GM12878 (cell line): ENCODE results near the gene ENPP4. TPM values are rescaled to one million over a fixed set of nuclear protein-coding genes. Genes with fewer than 3 reads are reported as not detected.

Experiments used
- ATAC-seq: fragments of 200-7000 bp; cut with Tn5 transposase; 3 replicates; pipeline ENCODE4 v1.9.1; 2020; ENCODE audit warnings: mild to moderate bottlenecking, moderate library complexity
- BruUV-seq: library from RNA; stranded (reverse); fragments of 400-500 nt; replicated peaks from 2 replicates; lab custom pipeline; 2021; lab: Mats Ljungman, UMichigan
- CTCF ChIA-PET: fragments of 300-600 bp; sonication (Branson Sonifier 250); formaldehyde crosslinking; extraction: SDS; loops from one replicate; lab custom pipeline; 2021; ENCODE audit warnings: inconsistent platforms; lab: Yijun Ruan, JAX
- POLR2A ChIA-PET: fragments of 350-600 bp; formaldehyde crosslinking; extraction: SDS; loops from one replicate; lab custom pipeline; 2021; ENCODE audit warnings: inconsistent platforms; lab: Charles Lee
- RAD21 ChIA-PET: fragments of 300-600 bp; sonication (Branson Sonifier 250); formaldehyde crosslinking; loops from one replicate; lab custom pipeline; 2023; ENCODE audit warnings: antibody characterized with exemption; ENCODE audit not compliant: unreplicated experiment; lab: Charles Lee
- SMC1A ChIA-PET: fragments of 300-600 bp; sonication (Branson Sonifier 250); formaldehyde crosslinking; loops from one replicate; lab custom pipeline; 2023; ENCODE audit not compliant: unreplicated experiment, uncharacterized antibody; lab: Charles Lee
- DNase-seq: peaks from one replicate; pipeline ENCODE4 v3.0.0-alpha.2; 2011; ENCODE audit warnings: low read depth, low spot score
- FAIRE-seq: peaks from 3 replicates; lab custom pipeline; 2011; peaks lifted over from hg19 to GRCh38; lab: Jason Lieb, UNC
- H2AFZ ChIP-seq: 2 replicates; pipeline ENCODE4 v1.6.0; 2011; ENCODE audit warnings: low read depth, low read length, control low read depth; ENCODE audit not compliant: control insufficient read depth
- H3K27ac ChIP-seq: 2 replicates; pipeline ENCODE4 v1.5.1; 2011; ENCODE audit warnings: control low read depth; ENCODE audit not compliant: control insufficient read depth, insufficient read depth
- H3K27me3 ChIP-seq, 2 experiments: replicated peaks in 1 of 2; 2 replicates each; pipeline versions ENCODE4 v1.6.0 to v1.6.1; 2011; ENCODE audit warnings: low read length in 1 of 2; ENCODE audit not compliant: control insufficient read depth in 2 of 2, insufficient read depth in 2 of 2
- H3K36me3 ChIP-seq, 2 experiments: 2 replicates each; pipeline ENCODE4 v1.5.1; 2011; ENCODE audit warnings: low read length in 1 of 2; ENCODE audit not compliant: control insufficient read depth in 2 of 2, insufficient read depth in 2 of 2
- H3K4me1 ChIP-seq: 2 replicates; pipeline ENCODE4 v1.6.1; 2011; ENCODE audit warnings: mild to moderate bottlenecking, low read length, moderate library complexity, mixed read lengths; ENCODE audit not compliant: control insufficient read depth, insufficient read depth
- H3K4me2 ChIP-seq: 2 replicates; pipeline ENCODE4 v1.6.0; 2011; ENCODE audit warnings: control low read depth; ENCODE audit not compliant: control insufficient read depth, insufficient read depth
- H3K4me3 ChIP-seq: fragments of 200-600 bp; sonication (generic); 2 replicates; pipeline ENCODE4 v1.5.1; 2016
- H3K79me2 ChIP-seq: 2 replicates; pipeline ENCODE4 v1.6.0; 2011; ENCODE audit warnings: low read length; ENCODE audit not compliant: control insufficient read depth, insufficient read depth
- H3K9ac ChIP-seq: 2 replicates; pipeline ENCODE4 v1.8.0; 2011; ENCODE audit warnings: low read length, control low read depth, mixed read lengths; ENCODE audit not compliant: control insufficient read depth, insufficient read depth
- H3K9me3 ChIP-seq: replicated peaks from 3 replicates; pipeline ENCODE4 v1.5.1; 2011; ENCODE audit warnings: mild to moderate bottlenecking, low read length; ENCODE audit not compliant: control insufficient read depth, insufficient read depth
- H4K20me1 ChIP-seq: 2 replicates; pipeline ENCODE4 v1.6.0; 2011; ENCODE audit not compliant: control insufficient read depth, insufficient read depth
- CEBPB ChIP-seq, 2 experiments: fragments of 150-350 bp in 1 of 2; IDR thresholded peaks; 2 replicates each; pipeline ENCODE4 v1.6.1; 2012 to 2014; ENCODE audit warnings: low read depth in 2 of 2, low read length in 2 of 2, borderline replicate concordance in 1 of 2, inconsistent platforms in 1 of 2
- GATAD2B ChIP-seq: fragments of 450-650 bp; conservative IDR thresholded peaks from 2 replicates; pipeline ENCODE4 v1.6.1; 2017; ENCODE audit warnings: low read depth, mild to moderate bottlenecking, moderate library complexity
- JUNB ChIP-seq: IDR thresholded peaks from 2 replicates; pipeline ENCODE4 v1.6.1; 2016; ENCODE audit warnings: antibody characterized with exemption, mild to moderate bottlenecking
- KDM1A ChIP-seq: fragments of 200-600 bp; sonication (generic); IDR thresholded peaks from 2 replicates; pipeline ENCODE4 v1.6.1; 2016; ENCODE audit warnings: borderline replicate concordance
- MEF2A ChIP-seq: IDR thresholded peaks from 2 replicates; pipeline ENCODE4 v1.6.1; 2011; ENCODE audit warnings: low read depth, mild to moderate bottlenecking, low read length, moderate library complexity; ENCODE audit not compliant: insufficient read depth
- NFYA ChIP-seq: IDR thresholded peaks from 2 replicates; pipeline ENCODE4 v1.6.1; 2011; ENCODE audit warnings: low read depth, mild to moderate bottlenecking, low read length, improper control_type of control experiment, borderline replicate concordance
- NRF1 ChIP-seq: conservative IDR thresholded peaks from 2 replicates; pipeline ENCODE4 v1.6.1; 2011; ENCODE audit warnings: mild to moderate bottlenecking, low read depth, low read length, improper control_type of control experiment
- RFX5 ChIP-seq: IDR thresholded peaks from 2 replicates; pipeline ENCODE4 v1.6.1; 2011; ENCODE audit warnings: low read depth, low read length, improper control_type of control experiment
- SIX5 ChIP-seq: IDR thresholded peaks from 2 replicates; pipeline ENCODE4 v1.6.1; 2011; ENCODE audit warnings: mild to moderate bottlenecking, low read depth, low read length, moderate library complexity; ENCODE audit not compliant: severe bottlenecking
- SMAD5 ChIP-seq: IDR thresholded peaks from 2 replicates; pipeline ENCODE4 v1.6.1; 2016; ENCODE audit warnings: antibody characterized with exemption, low read depth
- SP1 ChIP-seq: IDR thresholded peaks from one replicate; pipeline ENCODE4 v1.6.1; 2011; ENCODE audit warnings: low read depth, low read length
- SRF ChIP-seq, 2 experiments: IDR thresholded peaks; 2 replicates each; pipeline ENCODE4 v1.6.1; 2011; ENCODE audit warnings: low read depth in 2 of 2, low read length in 2 of 2, mild to moderate bottlenecking in 1 of 2, moderate library complexity in 1 of 2
- TARDBP ChIP-seq: IDR thresholded peaks from 2 replicates; pipeline ENCODE4 v1.6.1; 2016; ENCODE audit warnings: borderline replicate concordance
- YBX1 ChIP-seq: fragments of 450-650 bp; IDR thresholded peaks from 2 replicates; pipeline ENCODE4 v1.6.1; 2016; ENCODE audit warnings: antibody characterized with exemption
- WGBS: methylation state at CpG from one replicate; pipeline ENCODE4 v1.1.6; 2016; ENCODE audit warnings: low lambda C conversion rate; ENCODE audit not compliant: insufficient replicate concordance, insufficient coverage; ENCODE audit errors: missing lambda C conversion rate; 5-methylcytosine and 5-hydroxymethylcytosine counted together
- in situ Hi-C: fragments of 300-500 bp; cut with MboI; formaldehyde crosslinking; loops from 9 replicates; pipeline ENCODE4 v1.14.3; 2018; ENCODE audit warnings: mixed read lengths
- intact Hi-C: fragments of 100-400 bp; cut with micrococcal nuclease; formaldehyde crosslinking; loops from one replicate; pipeline ENCODE4 v1.14.2; 2022; ENCODE audit not compliant: unreplicated experiment
- polyA plus RNA-seq, 11 experiments: library from polyadenylated mRNA; depleted of rRNA in 4 of 11; unstranded in 6 of 11; stranded (reverse) in 5 of 11; fragments of >200 nt; fragmentation: Nextera tagmentation in 4 of 11; fragmentation: Illumina TruSeq in 1 of 11; extraction: Ambion mirVana in 4 of 11; extraction: Trizol in 1 of 11; gene quantifications; 1 replicate in 1 of 11; 2 replicates in 10 of 11; pipeline versions ENCODE4 v1.2.1 to v1.2.3, GENCODE V29; 2011 to 2016; ENCODE audit warnings: inconsistent platforms in 2 of 11, missing spikeins in 2 of 11, low read depth in 1 of 11
- total RNA-seq, 4 experiments: library from RNA; depleted of rRNA in 3 of 4; stranded (reverse); fragments of >200 nt in 3 of 4; fragmentation: Illumina TruSeq in 1 of 4; extraction: Trizol in 1 of 4; gene quantifications; 2 replicates each; pipeline versions ENCODE4 v1.2.1 to v1.2.3, GENCODE V29; 2013 to 2021
- TF ChIP-seq, protein P1 (sequence below): fragments of 450-650 bp; IDR thresholded peaks from 2 replicates; pipeline ENCODE4 v1.6.1; 2014; ENCODE audit warnings: mild to moderate bottlenecking
- TF ChIP-seq, protein P2 (sequence below): IDR thresholded peaks from 2 replicates; pipeline ENCODE4 v1.6.1; 2011; ENCODE audit warnings: low read depth, mild to moderate bottlenecking, low read length, moderate library complexity, borderline replicate concordance; ENCODE audit errors: extremely low read depth

The ENPP4 gene
- total and polyA plus RNA-seq, 10 of the 15 experiments (the other 5 are each of a cell fraction or from before 2014, with no cell fraction given) = 3.3 to 9.7 (median 5.3) TPM

GRCh38 chr6:46102123-46102522, 27.7 kb upstream of the ENPP4 start:
- H3K9ac ChIP-seq = no peak overlapping the region
- WGBS = 94% methylated on average over 3 of the region's 3 CpGs
- ChIA-PET CTCF (interaction anchor here (1.3 to 1.7 kb wide), 3 partner anchors 12 to 14 kb away, joined by 3 to 8 read pairs (median 4); no protein-coding TSS in a partner anchor), RAD21 (interaction anchor here (1.2 kb wide), 1 partner anchor 12 kb away, joined by 3 read pairs; no protein-coding TSS in a partner anchor), SMC1A (interaction anchor here (1.3 to 1.6 kb wide), 2 partner anchors 14 to 28 kb away, joined by 3 read pairs; partner anchors contain the start of gene ENPP4), POLR2A (no interaction called here)
- peaks cover 15% of the 10 kb centered on the region; the same call in 1 of the 2 replicates for H3K4me1 ChIP-seq
- H3K4me2 ChIP-seq = no peak overlapping the region
- no peak for ATAC-seq
- no peaks in the 10 kb centered on the region for H3K36me3 ChIP-seq
- intact Hi-C loops (no loop called here), in situ Hi-C loops (no loop called here)
- no TSS peak for BruUV-seq
- H3K9me3 ChIP-seq = peaks cover 2% of the 10 kb centered on the region; the same call in 2 of the 3 replicates
- H2AFZ ChIP-seq = no peak overlapping the region
- no peak overlapping the region for H3K27ac ChIP-seq
- DNase-seq = no peak
- H4K20me1 ChIP-seq = no peaks in the 10 kb centered on the region
- FAIRE-seq = no peak
- no peaks in the 10 kb centered on the region for H3K27me3 ChIP-seq
- H3K79me2 ChIP-seq = no peaks in the 10 kb centered on the region
- TF ChIP-seq JUNB (no peak), CEBPB (IDR thresholded peaks at IDR 0.05; ENCODE audit: borderline replicate concordance in 1 of 2, low read depth in 2 of 2, low read length in 2 of 2) (no peak), SP1 (no peak), MEF2A (no peak), YBX1 (no peak), SMAD5 (no peak), SIX5 (no peak), GATAD2B (no peak), NFYA (no peak), KDM1A (no peak), RFX5 (no peak), TARDBP (no peak), SRF (IDR thresholded peaks at IDR 0.05; ENCODE audit: low read depth in 2 of 2, low read length in 2 of 2) (no peak), NRF1 (no peak)
- TF ChIP-seq, protein P1, sequence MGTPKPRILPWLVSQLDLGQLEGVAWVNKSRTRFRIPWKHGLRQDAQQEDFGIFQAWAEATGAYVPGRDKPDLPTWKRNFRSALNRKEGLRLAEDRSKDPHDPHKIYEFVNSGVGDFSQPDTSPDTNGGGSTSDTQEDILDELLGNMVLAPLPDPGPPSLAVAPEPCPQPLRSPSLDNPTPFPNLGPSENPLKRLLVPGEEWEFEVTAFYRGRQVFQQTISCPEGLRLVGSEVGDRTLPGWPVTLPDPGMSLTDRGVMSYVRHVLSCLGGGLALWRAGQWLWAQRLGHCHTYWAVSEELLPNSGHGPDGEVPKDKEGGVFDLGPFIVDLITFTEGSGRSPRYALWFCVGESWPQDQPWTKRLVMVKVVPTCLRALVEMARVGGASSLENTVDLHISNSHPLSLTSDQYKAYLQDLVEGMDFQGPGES = no peak
- TF ChIP-seq, protein P2, sequence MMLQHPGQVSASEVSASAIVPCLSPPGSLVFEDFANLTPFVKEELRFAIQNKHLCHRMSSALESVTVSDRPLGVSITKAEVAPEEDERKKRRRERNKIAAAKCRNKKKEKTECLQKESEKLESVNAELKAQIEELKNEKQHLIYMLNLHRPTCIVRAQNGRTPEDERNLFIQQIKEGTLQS = no peak
- no peak overlapping the region for H3K4me3 ChIP-seq
